ENCODE measurements around the gene TMEM163.
"Not testable (repeated sequence)": the region's sequence is repeated elsewhere in the genome, so short reads cannot be mapped to it uniquely, and the experiment has no call there.

Gene TMEM163

GRCh38 chr2:134600208-134600607 is 118.6 kb downstream of the TMEM163 start:
- Mint-ChIP-seq H3K27ac (no peak overlapping the region), H3K27me3 (peaks cover 10% of the 10 kb centered on the region), H3K4me1 (no peaks in the 10 kb centered on the region), H3K9me3 (peaks cover 7 to 8% of the 10 kb centered on the region in 2 donors), H3K4me3 (no peak overlapping the region)
- no peak for DNase-seq
- no peak for ATAC-seq

- H3K9me3 Mint-ChIP-seq = peaks cover 7 to 8% of the 10 kb centered on the region in 2 donors
- no peak overlapping the region for H3K4me3 Mint-ChIP-seq
- no peak overlapping the region for H3K27ac Mint-ChIP-seq
- H3K27me3 Mint-ChIP-seq = peaks cover 10% of the 10 kb centered on the region
- ATAC-seq = no peak
- H3K4me1 Mint-ChIP-seq = no peaks in the 10 kb centered on the region
- DNase-seq = no peak
These were observed 119.6 kb downstream of the TMEM163 start for GRCh38 chr2:134599236-134599635.

DNA sequence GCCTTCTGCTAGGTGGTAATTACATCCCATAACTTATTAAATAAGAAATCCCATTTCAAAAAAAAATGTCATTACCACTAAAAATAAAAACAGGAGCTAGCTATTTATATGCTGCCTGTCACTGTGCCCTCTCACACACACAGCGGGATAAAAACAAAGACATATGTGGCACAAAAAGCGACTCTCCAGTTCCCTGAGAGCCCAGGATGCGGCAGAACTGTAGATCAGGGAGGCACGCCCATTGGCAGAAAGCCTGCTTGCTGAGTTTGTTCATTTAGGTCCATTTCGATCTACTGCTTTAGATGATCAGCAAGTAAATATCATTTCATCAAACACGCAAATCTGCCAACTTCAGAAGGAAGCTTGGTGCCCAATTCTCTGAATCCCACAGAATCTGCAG is 124.4 kb downstream of the TMEM163 start:
- H3K4me3 Mint-ChIP-seq = no peak overlapping the region
- no peak for DNase-seq
- no peaks in the 10 kb centered on the region for H3K27me3 Mint-ChIP-seq
- H3K27ac Mint-ChIP-seq = no peak overlapping the region
- no peak for ATAC-seq
- H3K9me3 Mint-ChIP-seq = peaks cover 22 to 34% of the 10 kb centered on the region in 2 donors
- H3K4me1 Mint-ChIP-seq = no peaks in the 10 kb centered on the region

DNA sequence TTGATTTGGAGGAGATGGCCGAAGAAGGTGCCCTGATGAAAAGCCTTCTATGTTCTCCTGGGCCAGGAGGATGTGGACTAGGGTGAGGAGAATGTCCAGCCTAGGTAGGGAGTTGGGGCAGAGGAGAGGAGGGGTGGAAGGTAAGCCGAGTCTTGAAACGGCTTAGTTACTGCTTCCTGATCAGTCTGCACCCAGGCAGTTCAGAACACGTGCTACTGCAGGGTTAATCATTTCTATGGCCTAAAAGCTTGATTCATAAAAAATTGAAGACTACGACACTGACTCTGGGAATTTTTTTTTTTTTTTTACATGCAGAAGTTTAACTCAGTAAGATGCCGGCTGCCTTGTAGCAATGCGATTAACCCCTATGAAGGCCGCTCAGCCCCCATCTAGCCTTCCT is 125.3 kb downstream of the TMEM163 start:
- ATAC-seq (no peak), DNase-seq (no peak)
- H3K4me3 Mint-ChIP-seq = no peak overlapping the region
- H3K9me3 Mint-ChIP-seq = peaks cover 28 to 41% of the 10 kb centered on the region in 2 donors
- H3K27me3 Mint-ChIP-seq = no peaks in the 10 kb centered on the region
- H3K4me1 Mint-ChIP-seq = no peaks in the 10 kb centered on the region
- H3K27ac Mint-ChIP-seq = no peak overlapping the region

DNA sequence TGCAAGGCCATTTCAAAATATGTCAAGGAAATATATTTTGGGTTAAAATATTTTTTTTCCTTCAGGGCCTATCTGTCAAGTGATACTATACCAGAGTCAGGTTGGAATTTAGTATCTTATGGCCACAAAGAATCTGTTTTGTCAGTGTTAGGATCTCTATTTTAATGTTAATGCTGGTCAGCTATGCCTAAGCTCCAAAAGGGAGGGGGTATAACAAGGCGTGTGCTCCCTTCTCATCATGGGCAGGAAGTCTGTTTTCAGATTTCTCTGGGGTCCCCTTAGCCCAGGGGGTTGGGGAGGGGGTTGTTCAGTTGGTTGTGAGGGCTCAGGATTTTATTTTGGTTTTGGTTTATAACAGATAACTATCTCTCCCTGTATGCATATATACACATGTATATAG is 126.4 kb downstream of the TMEM163 start:
- H3K27ac Mint-ChIP-seq = no peak overlapping the region
- H3K27me3 Mint-ChIP-seq = no peaks in the 10 kb centered on the region
- no peaks in the 10 kb centered on the region for H3K4me1 Mint-ChIP-seq
- no peak overlapping the region for H3K4me3 Mint-ChIP-seq
- DNase-seq (no peak), ATAC-seq (no peak)
- peaks cover 24 to 41% of the 10 kb centered on the region in 2 donors for H3K9me3 Mint-ChIP-seq

- DNase-seq (no peak), ATAC-seq (no peak)
- no peaks in the 10 kb centered on the region for H3K4me1 Mint-ChIP-seq
- H3K27me3 Mint-ChIP-seq = no peaks in the 10 kb centered on the region
- H3K9me3 Mint-ChIP-seq = peaks cover 24 to 41% of the 10 kb centered on the region in 2 donors
- no peak overlapping the region for H3K27ac Mint-ChIP-seq
- no peak overlapping the region for H3K4me3 Mint-ChIP-seq
These were observed 127.3 kb downstream of the TMEM163 start for GRCh38 chr2:134591526-134591925.

DNA sequence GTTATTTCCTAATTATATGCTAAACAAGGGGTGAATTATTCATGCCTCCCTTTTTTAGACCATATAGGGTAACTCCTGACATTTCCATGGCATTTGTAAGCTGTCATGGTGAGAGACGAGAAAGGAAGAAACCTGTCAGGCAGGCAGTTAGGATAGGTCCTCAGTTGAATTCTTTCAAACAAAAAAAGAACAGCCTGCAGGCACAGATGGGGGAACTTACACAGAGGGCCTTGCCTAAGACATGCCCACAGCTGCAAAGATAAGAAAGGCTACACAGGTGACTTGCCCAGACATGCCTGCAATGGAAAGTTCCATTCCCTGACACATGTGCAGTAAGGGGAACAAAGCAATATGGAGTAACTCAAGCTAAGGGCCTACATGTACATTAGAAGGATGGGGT is 128.1 kb downstream of the TMEM163 start:
- DNase-seq (no peak), ATAC-seq (no peak)
- Mint-ChIP-seq H3K27ac (peak overlapping the region in 1 of 2 donors; percentile 55), H3K4me1 (no peaks in the 10 kb centered on the region), H3K4me3 (no peak overlapping the region), H3K27me3 (no peaks in the 10 kb centered on the region), H3K9me3 (peaks cover 24 to 41% of the 10 kb centered on the region in 2 donors)

DNA sequence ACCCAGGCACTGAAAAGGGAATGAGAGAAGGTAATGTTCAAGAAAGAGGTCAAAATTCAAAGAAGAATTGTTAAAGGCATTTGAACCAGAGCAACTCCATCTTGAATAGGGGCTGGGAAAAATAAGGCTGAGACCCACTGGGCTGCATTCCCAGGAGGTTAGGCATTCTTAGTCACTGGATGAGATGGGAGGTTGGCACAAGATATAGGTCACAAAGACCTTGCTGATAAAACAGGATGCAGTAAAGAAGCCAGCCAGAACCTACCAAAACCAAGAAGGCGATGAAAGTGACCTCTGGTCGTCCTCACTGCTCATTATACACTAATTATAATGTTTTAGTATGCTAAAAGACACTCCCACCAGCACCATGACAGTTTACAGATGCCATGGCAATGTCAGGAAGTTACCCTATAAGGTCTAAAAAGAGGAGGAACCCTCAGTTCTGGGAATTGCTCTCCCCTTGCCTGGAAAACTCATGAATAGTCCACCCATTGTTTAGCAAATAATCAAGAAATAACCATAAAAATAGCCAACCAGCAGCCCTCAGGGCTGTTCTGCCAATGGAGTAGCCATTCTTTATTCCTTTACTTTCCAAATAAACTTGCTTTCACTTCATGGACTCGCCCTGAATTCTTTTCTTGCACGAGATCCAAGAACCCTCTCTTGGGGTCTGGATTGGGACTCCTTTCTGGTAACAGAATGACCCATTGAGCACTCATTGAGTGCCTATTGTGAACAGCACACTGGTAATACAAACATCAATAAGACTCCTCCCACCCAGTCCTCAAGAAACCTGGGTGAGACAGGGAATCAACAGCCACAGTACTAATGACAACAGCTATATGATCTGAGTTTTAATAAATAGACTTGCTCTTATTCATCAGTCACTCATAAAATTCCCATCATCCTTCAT is 129.4 kb downstream of the TMEM163 start:
- DNase-seq, ATAC-seq, H3K27ac Mint-ChIP-seq, H3K4me3 Mint-ChIP-seq, H3K4me1 Mint-ChIP-seq, H3K27me3 Mint-ChIP-seq: not testable (repeated sequence)
- H3K9me3 Mint-ChIP-seq = peaks cover 24 to 41% of the 10 kb centered on the region in 2 donors

GRCh38 chr2:134588556-134588955 is 130.2 kb downstream of the TMEM163 start:
- ATAC-seq = no peak
- Mint-ChIP-seq H3K4me3 (no peak overlapping the region), H3K27ac (no peak overlapping the region), H3K9me3 (peaks cover 24 to 41% of the 10 kb centered on the region in 2 donors), H3K27me3 (no peaks in the 10 kb centered on the region), H3K4me1 (no peaks in the 10 kb centered on the region)
- no peak for DNase-seq

DNA sequence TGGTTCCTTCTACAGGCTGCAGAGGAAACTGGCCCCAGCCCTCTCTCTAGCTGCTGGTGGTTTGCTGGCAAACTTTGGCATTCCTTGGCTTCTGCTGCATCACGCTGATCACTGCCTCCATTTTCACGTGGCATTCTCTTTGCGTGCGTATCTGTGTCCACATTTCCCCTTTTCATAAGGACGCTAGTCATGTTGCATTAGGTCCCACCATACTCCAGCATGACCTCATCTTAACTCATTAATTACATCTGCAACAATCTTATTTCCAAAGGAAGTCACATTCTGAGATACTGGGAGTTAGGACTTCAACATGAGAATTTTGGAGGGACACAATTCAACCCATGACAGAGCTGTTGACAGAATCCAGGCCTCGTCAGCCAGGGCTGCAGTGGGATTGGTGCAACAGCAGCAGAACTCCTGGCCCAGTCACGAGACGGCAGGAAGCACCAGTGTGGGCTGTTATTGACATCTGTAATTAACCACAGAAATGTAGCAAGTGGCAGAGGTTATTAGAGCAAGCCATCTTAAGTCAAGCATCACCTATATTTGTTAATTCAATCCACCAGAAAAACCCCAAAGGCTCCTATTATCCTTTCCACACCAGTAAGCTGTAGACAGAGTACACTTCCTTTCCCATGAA is 132.4 kb downstream of the TMEM163 start:
- Mint-ChIP-seq H3K27me3 (no peaks in the 10 kb centered on the region), H3K4me3 (no peak overlapping the region), H3K9me3 (peaks cover 20 to 34% of the 10 kb centered on the region in 2 donors), H3K4me1 (peaks cover 14% of the 10 kb centered on the region), H3K27ac (no peak overlapping the region)
- no peak for DNase-seq
- no peak for ATAC-seq

- ATAC-seq (no peak), DNase-seq (no peak)
- no peak overlapping the region for H3K27ac Mint-ChIP-seq
- no peak overlapping the region for H3K4me3 Mint-ChIP-seq
- H3K4me1 Mint-ChIP-seq = peaks cover 19% of the 10 kb centered on the region
- H3K27me3 Mint-ChIP-seq = no peaks in the 10 kb centered on the region
- peaks cover 7 to 13% of the 10 kb centered on the region in 2 donors for H3K9me3 Mint-ChIP-seq
These were observed 134.7 kb downstream of the TMEM163 start for GRCh38 chr2:134583997-134584520.

GRCh38 chr2:134583462-134583861 is 135.3 kb downstream of the TMEM163 start:
- H3K27me3 Mint-ChIP-seq = no peaks in the 10 kb centered on the region
- no peak overlapping the region for H3K27ac Mint-ChIP-seq
- peaks cover 19% of the 10 kb centered on the region for H3K4me1 Mint-ChIP-seq
- peak; percentile 62 for ATAC-seq
- no peak for DNase-seq
- no peak overlapping the region for H3K4me3 Mint-ChIP-seq
- peaks cover 1 to 8% of the 10 kb centered on the region in 2 donors for H3K9me3 Mint-ChIP-seq

DNA sequence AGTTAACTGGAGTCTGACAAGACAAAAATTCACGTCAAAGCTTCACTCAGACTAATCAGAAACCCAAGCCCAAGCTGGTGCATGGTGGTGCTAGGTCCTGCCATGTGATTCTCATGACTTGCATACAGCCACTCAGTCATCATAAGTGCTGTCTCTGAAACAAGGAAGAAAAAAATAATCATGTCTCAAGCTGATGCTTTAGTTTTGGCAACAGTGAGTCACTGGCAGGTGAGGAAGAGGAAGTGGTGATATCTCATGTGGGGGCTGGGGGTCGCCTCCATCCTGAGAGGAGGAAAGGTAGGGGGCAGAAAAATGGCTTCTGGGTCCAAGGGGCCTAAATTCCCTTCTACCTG is 136.3 kb downstream of the TMEM163 start:
- no peaks in the 10 kb centered on the region for H3K9me3 Mint-ChIP-seq
- no peaks in the 10 kb centered on the region for H3K27me3 Mint-ChIP-seq
- no peak overlapping the region for H3K4me3 Mint-ChIP-seq
- H3K27ac Mint-ChIP-seq = peak overlapping the region in 1 of 2 donors; percentile 8
- peaks cover 19% of the 10 kb centered on the region for H3K4me1 Mint-ChIP-seq
- no peak for DNase-seq
- peak; percentile 35 for ATAC-seq

- H3K4me1 Mint-ChIP-seq = peaks cover 19% of the 10 kb centered on the region
- H3K4me3 Mint-ChIP-seq = no peak overlapping the region
- no peaks in the 10 kb centered on the region for H3K9me3 Mint-ChIP-seq
- H3K27ac Mint-ChIP-seq = no peak overlapping the region
- DNase-seq (no peak), ATAC-seq (no peak)
- H3K27me3 Mint-ChIP-seq = no peaks in the 10 kb centered on the region
These were observed 136.8 kb downstream of the TMEM163 start for GRCh38 chr2:134581877-134582546.

- Mint-ChIP-seq H3K27ac (no peak overlapping the region), H3K4me1 (peaks cover 19% of the 10 kb centered on the region), H3K9me3 (no peaks in the 10 kb centered on the region), H3K27me3 (no peaks in the 10 kb centered on the region), H3K4me3 (no peak overlapping the region)
- DNase-seq (no peak), ATAC-seq (no peak)
These were observed 140.5 kb downstream of the TMEM163 start for GRCh38 chr2:134578316-134578715.

GRCh38 chr2:134576478-134576877 is 142.3 kb downstream of the TMEM163 start:
- peaks cover 7% of the 10 kb centered on the region for H3K27me3 Mint-ChIP-seq
- DNase-seq (no peak), ATAC-seq (no peak)

More at GRCh38 chr2:134576478-134576877, 142.3 kb downstream of the TMEM163 start:
- H3K9me3 Mint-ChIP-seq = no peaks in the 10 kb centered on the region
- H3K4me1 Mint-ChIP-seq = peaks cover 5% of the 10 kb centered on the region
- H3K27ac Mint-ChIP-seq = no peak overlapping the region
- H3K4me3 Mint-ChIP-seq = no peak overlapping the region

Data from stimulated activated naive CD8-positive, alpha-beta T cell treated with anti-CD3 and anti-CD28 coated beads, Interleukin-15, amount 100 ng/mL, for 72 hours (primary cell).